Femur (tissue), 1 donor: ENCODE results near the gene ZNF609.

ENCODE experiments used
- DNase-seq: peaks from one replicate; pipeline ENCODE4 v3.0.0-alpha.2; 2017

ZNF609 gene

DNA sequence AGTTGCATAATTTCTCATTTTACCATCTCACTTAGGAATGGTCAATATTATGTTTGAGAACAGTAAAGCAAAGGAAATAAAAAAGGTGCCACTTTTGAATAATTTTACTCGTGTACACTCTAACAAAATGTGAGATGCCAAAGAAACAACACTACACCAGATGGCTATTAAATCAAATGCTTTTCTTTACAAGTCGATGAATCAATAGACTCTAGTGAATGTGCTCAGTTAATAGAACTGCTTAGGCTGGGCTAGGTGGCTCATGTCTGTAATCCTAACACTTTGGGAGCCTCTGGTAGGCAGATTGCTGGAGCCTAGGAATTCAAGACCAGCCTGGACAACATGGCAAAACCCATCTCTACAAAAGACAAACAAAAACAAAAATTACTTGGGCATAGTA lies 87.9 kb downstream of the ZNF609 start:
- DNase-seq, result no peak

DNA sequence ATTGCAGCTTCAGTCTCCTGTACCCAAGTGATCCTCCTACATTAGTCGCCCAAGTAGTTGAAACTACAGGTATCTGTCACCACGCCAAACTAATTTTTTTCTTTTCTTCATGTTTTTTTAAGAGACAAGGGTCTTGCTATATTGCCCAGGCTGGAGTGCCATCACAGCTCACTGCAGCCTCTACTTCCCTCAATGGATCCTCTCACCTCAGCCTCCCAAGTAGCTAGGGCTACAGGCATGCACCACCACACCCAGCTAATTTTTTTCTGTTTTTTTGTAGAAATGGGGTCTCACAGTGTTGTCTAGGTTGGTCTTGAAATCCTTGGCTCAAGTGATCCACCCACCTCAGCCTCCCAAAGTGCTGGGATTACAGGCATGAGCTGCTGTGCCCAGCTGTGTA lies 89.5 kb downstream of the ZNF609 start:
- no peak for DNase-seq

DNA sequence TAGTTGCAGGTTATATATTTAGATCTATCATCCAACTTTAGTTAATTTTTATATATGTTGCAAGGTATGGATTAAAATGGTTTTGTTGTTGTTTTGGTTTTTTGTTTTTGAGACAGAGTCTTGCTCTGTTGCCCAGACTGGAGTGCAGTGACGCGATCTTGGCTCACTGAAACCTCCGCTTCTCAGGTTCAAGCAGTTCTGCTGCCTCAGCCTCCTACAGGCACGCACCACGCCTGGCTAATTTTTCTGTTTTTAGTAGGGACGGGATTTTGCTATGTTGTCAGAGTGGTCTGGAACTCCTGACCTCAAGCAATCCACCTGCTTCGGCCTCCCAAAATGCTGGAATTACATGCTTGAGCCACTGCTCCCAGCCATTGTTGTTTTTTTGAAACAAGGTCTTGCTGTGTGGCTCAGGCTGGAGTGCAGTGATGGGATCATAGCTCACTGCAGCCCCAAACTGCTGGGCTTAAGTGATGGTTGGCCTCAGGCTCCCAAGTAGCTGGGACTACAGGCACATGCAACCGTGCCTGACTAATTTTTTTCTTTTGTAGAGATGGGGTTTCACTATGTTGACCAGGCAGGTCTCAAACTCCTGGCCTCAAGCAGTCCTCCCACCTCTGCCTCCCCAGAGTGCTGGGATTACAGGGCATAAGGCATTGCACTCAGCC lies 92.0 kb downstream of the ZNF609 start:
- DNase-seq, result no peak

DNA sequence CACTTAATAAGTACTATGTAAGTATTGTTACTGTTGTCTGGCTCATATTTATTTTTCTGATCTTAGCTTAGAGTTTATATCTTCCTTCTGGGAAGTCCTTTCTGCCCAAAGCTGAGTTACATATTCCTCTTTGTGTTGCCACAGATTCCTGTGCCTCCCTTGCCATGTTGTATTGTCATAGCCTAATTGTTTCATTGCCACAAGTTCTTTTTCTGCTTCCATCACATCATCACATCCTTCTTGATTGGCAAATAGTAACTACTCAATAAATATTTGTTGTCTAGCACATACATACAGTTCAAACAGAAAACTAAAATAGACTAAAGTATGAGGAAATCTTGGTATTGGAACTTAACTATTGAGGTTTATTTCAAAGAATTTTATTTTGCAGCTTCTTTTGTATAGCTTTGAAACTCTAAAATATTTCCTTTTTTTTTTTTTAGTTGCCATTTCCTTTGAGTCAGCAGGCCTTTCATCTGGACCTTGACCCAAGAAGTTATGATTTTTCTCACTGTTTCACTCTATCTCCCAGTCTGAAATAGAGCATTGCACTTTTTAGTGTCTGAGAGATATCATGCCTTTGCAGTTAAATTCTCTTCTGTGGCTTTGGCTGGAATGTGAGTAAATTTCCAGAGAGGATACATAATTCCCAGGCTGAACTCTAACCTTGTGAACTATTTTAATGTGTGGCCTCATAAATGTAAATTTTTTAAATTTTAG lies 98.2 kb downstream of the ZNF609 start:
- no peak for DNase-seq

DNA sequence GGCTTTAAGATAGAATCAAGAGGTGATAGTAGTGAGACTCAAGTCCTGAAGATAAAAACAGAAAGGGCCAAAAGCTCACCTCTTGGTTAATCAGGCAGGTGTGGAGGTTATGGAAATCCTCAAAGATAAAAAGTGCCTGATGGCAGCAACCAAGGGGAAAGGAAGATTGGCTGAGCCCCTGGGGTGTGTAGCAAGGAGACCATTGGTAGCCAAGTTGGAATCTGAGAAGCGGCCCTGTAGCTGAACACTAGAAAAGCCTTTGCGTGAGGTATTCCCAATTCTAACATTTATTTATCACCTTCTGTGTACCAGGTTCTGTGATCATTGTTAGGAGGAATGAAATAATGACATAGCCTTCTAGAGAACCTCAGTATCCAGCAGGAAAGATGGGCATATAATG lies 98.9 kb downstream of the ZNF609 start:
- DNase-seq, result no peak

DNA sequence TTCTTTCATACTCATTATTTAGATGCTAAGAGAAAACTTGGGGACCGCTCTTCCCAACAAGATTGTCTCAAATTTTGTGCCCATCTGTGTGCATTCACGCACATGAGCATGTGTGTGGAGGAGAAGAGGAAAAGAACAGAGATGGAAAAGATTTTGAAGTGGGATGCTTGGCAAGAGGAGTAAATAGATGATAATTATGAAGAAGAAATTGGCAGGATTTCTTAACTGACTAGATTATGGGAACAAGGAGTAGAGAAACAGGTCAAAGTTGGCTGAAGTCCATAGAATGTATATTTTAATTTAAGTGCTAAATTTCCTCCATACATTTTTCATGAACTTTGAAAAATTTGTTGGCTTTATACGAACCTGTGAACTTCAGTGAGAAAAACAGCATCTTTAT lies 100.1 kb downstream of the ZNF609 start:
- DNase-seq, result no peak

DNA sequence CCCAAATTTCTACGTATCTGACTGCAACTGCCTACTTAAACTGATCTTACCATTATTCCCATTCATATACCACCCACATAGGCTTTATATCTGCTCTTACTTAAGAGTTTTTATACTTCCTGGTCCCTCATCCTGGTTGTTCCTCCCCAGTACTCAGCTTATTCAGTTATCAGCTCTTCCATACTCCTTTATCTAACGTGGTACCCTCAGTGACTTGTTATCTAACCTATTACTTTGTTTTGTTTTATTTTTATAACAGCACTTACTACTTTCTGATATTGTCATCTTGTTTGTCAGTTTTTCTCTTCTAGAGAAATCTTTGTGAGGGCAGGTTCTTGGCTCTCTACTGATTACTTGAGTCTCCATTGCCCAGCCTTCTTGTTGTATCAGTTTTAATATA lies 100.6 kb downstream of the ZNF609 start:
- DNase-seq, result no peak

DNA sequence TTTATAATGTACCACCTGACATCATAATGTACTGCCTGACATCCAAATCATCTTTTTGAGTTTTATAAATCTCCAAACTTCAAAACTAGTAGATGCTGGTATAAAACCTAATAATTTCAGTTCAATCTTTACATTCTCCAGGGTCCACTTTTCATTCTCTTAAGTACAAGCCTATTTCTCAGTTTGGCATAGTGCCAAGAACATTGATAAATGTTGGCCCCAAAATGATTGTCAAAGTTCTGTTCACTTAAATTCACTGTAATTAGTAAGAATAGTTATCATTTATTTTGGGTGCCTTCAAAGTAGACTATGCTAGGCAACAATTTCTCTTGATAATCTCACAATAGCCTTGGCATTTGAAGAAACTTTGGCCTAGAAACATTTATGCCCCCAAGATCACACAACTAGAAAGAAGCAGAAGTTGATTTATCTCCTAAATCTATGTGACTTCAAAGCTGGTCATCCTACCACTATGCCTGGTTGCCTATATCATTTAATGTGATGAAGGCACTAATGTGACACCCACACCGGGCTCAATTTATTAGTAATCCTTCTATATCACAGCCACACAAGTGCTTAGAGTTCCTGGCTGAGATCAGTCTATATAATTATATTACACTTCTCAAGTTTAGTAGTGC lies 101.7 kb downstream of the ZNF609 start:
- no peak for DNase-seq

DNA sequence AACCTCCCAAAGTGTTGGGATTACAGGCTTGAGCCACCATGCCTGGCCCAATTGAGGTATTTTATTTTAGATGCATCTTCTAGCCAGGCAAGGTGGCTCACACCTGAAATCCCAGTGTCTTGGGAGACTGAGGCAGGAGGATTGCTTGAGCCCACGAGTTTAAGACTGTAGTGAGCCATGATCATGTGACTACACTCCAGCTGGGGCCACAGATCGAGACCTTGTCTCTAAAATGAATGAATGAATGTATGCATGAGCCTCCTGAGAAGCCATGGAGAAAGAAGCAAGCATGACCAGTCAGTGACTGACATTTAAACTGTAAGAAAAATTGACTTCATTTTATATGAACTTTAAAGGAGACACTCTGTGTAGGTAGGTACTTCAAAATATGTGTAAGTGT lies 105.7 kb downstream of the ZNF609 start:
- no peak for DNase-seq

DNA sequence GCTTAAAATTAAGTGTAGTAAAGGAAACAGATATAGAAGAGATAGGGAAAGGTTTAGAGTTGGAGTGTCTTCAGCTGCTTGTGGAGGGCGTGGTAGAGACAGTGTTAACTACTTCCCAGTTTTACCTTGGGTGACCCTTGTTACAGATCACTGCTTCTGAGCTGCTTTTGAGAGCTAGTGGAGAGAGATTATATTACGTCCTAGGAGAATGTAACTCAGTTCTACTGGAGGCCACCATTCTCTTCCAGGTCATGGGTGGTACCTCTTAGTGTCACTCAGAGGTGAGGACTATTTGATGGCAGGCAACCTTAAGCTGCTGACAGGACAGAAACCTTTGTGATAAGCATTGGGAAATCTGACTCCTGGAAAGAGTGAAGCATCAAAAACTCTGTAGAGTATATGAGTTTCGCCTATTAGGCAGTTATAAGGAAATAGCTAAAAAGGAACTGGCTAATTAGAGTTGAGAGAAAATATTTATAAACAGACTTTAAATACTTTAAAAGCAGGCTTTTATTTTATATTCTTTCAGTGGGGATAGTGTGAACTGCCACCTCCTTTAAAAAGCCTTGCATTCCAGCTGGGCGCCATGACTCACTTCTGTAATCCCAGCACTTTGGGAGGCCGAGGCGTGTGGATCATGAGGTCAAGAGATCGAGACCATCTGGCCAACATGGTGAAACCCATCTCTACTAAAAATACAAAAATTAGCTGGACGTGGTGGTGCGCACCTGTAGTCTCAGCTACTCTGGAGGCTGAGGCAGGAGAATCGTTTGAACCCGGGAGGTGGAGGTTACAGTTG lies 106.5 kb downstream of the ZNF609 start:
- no peak for DNase-seq

DNA sequence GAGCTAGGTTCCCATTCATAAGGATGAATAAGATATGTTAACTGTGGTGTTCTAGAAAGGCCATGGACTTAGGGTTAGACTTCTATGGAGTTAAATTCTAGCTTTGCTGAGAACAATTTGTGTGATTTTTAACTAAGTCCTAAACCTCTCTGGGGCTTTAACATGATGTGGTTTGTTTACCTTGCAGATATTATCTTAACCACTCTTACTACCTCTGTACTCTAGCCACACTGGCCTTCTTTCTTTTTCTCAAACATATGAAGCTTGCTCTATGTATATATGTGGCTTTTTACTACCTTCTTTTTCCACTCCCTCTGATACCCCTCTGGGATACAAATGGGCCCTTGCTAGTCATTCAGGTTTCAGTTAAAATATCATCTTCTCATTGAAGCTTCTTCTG lies 108.4 kb downstream of the ZNF609 start:
- no peak for DNase-seq

DNA sequence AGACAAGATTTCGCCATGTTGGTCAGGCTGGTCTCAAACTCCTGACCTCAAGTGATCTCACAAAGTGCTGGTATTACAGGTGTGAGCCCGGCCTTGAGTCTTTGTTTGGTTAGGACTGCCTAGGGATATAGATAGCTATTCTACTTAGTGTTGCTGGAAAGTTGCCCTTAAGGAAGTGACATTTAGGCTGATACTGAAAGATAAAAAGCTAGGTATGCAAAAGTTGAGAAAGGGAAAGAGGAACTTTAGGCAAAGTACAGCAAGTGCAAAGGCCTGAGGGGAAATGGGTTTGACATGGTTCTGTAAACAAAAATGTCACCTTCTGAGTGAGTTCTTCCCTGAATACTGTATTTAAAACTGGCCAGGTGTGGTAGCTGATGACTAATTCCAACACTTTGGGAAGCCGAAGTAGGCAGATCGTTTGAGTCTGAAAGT lies 111.5 kb downstream of the ZNF609 start:
- no peak for DNase-seq

DNA sequence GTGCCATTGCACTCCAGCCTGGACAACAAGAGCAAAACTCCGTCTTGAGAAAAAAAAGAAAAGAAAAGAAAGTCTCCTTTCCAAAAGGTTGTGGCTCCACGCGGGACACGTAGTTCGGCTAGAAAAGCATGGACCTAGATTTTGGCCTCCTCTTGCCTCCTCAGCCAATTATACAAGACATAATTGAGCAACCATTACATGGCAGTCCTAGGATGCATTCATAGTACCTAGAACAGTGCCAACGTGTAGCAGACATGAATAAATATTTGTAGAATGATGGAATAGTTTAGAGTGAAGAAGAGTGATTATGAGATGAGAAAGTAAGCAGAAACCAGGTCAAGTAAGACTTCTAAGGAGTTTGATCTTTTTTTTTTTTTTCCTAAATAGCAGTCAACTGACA lies 112.5 kb downstream of the ZNF609 start:
- no peak for DNase-seq

DNA sequence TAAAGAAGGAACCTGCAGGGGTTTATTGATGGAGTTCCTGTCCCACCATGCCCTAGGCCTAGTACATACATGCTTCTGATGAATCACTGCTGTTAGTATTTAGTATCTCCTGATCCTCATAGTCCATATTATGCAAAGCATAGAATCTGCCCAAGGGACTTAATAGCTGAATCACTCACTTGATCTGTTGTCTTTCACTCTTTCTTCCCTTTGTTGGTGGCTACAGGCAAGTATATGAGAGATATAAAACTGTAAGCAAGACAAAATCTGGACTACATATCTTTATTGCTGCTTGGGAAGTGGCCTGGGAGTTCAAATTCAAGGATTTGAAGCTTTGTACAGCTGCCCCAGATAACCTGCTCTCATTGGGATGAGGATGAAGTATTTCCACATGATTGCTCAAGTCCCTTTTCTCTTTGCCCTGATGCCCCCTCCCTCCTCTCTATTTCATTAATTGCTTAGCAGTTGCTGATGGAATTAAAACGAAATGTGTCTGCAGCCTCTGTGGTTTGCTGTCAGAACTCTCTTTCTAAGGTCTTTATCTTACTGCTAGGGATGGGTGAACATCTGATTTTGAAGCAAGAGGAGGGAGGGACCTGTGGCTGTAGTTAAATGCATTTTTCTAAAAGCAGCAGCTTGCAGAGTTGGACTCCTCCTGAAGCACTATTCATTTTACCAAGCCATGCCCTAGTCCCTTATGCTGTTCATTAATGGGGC lies 114.1 kb downstream of the ZNF609 start:
- DNase-seq, result no peak

DNA sequence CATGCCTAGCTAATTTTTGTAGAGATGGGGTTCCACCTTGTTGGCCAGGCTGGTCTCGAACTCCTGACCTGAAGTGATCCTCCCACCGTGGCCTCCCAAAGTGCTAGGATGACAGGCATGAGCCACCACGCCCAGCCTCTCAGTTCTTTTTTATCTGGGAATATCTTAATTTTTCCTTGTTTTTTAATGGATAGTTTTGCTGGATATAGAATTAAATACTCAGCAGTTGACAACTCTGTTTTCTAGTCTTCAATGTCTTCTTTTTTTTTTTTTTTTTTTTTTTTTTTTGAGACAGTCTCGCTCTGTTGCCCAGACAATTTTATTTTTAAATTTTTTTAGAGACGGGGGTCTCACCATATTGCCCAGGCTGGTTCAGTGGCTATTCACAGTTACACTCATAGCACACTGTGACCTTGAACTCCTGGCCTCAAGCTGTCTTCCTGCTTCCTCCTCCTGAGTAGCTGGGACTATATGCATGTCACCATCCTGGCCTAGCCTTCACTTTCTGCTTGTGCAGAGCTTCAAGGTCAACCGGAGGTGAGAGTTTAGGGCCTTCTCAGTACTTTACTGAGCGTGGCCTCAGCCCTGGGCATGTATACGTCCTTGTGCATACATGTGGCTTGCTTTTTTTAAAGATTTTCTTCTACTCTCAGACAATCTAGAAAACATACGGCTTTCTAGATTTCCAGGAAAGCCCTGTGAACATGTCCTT lies 120.5 kb downstream of the ZNF609 start:
- no peak for DNase-seq

DNA sequence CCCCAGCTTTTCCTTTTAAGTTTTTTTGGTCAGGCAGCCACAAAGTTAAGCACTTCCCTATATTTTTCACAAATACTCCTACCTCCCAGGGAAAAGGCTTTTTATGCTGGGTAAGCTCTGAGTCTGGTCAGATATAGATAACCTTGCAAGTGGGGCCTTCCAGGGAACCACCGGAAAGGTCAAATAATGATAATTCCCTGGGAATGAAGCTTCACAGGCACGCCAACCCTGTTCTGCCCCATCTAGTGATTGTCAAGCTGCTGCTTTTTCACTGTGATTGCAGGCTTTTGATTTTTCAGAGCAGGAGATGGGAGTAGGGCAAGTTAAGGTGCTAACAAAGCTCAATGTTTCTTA lies 121.0 kb downstream of the ZNF609 start:
- no peak for DNase-seq

DNA sequence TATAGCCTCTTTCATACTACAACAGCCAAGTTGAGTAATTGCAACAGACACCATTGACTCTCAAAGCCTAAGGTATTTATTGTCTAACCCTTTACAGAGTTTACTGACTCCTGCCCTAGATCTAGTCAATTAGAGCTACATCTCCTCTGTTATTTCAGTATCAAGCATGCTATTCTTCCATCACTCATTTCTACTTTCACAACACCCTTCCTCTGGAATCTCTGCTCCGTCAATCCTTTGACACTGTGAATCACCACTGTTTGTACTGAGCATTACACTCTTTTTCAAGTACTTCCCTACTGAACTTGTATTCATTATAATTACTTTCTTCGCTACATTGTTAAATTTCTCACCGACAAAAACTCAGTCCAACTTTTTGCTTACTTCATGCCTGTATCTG lies 121.8 kb downstream of the ZNF609 start:
- DNase-seq, result no peak

DNA sequence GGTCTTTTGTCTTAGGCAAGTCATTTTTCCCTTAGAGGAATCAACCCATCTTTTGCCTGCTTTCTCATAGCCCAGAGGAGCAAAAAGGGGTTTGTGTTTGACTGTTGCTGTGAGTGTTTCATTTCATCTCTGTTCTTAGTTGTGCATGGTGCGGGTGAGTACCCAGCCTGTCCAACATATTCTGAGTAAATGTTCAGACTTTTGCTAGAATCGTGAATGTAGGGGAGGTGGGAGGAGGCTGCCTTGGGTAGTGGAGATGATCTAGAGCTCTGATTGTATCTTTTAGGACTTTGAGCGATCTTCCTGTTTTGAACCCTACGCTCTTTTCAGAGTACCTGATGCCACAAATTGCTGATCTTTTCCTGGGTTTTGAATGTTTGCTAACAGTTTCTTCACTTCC lies 123.1 kb downstream of the ZNF609 start:
- no peak for DNase-seq

DNA sequence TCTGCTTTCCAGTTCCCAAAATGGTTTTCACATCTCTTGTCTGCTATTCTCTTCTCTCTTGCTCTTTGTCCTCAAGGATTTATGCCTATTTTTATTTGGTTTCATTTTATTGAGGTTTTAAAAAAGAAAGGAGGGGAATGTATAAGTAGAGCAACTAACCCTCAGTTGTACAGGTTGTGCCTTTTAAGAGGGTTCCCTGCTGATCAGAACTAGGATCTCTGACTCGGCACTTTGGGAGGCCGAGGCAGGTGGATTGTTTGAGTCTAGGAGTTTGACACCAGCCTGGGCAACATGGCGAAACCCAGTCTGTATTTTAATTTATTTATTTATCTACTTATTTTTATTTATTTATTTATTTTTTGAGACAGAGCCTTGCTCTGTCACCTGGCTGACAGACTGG lies 123.6 kb downstream of the ZNF609 start:
- DNase-seq, result no peak

DNA sequence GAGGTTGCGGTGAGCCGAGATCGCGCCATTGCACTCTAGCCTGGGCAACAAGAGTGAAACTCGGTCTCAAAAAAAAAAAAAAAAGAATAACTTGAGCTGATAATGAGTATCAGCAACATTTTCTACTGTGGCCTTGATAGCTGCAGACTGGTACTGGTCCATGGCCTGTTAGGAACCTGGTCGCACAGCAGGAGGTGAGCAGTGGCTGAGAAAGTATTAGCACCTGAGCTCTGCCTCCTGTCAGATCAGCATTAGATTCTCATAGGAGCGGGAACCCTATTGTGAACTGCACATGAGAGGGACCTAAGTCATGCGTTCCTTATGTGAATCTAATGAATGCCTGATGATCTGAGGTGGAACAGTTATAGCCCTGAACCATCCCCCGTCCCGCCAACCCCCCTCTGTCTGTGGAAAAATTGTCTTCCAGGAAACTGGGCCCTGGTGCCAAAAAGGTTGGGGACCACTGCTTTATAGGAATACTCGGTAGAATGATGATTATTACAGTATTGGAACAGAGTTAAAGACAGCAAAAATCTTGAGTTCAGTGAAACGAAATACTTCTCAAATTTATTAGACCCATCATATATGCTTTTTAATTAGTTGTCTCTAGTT lies 126.0 kb downstream of the ZNF609 start:
- DNase-seq, result peak; percentile 62

DNA sequence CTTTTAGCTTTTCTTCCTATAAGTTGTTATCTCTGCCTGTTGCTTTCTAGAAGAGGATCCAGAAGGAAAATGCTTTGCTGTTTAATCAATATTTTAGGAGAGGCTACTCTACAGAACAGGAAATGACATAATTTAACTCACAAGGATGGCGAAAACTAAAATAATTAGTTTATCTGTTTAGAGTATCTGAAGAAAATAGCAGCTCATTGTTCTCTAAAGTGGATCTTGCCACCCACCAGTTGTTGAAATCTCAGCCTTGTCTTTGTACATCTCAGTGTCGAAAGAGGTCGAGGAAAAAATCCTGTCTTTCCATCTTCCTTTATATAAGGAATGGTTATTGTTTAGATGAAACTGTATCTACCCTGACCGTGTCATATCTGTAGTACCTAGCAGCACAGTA lies 126.6 kb downstream of the ZNF609 start:
- DNase-seq, result no peak
